Measurements from ENCODE around the gene SYCN. TPM values are rescaled to one million over a fixed set of nuclear protein-coding genes. Genes with fewer than 3 reads are reported as not detected.
"Not testable (repeated sequence)": the region's sequence is repeated elsewhere in the genome, so short reads cannot be mapped to it uniquely, and the experiment has no call there.

SYCN gene
- total RNA-seq, 2 experiments from 2014 or later: not detected

GRCh38 chr19:39246951-39247669 lies 43.0 kb upstream of the SYCN start:
- TF ChIP-seq, protein P1, sequence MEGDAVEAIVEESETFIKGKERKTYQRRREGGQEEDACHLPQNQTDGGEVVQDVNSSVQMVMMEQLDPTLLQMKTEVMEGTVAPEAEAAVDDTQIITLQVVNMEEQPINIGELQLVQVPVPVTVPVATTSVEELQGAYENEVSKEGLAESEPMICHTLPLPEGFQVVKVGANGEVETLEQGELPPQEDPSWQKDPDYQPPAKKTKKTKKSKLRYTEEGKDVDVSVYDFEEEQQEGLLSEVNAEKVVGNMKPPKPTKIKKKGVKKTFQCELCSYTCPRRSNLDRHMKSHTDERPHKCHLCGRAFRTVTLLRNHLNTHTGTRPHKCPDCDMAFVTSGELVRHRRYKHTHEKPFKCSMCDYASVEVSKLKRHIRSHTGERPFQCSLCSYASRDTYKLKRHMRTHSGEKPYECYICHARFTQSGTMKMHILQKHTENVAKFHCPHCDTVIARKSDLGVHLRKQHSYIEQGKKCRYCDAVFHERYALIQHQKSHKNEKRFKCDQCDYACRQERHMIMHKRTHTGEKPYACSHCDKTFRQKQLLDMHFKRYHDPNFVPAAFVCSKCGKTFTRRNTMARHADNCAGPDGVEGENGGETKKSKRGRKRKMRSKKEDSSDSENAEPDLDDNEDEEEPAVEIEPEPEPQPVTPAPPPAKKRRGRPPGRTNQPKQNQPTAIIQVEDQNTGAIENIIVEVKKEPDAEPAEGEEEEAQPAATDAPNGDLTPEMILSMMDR (conservative IDR thresholded peaks at IDR 0.05; ENCODE audit: low read length): no peak
- no peak for TF ChIP-seq EZH2phosphoT487 (IDR thresholded peaks at IDR 0.05; ENCODE audit: borderline replicate concordance, low read depth, low read length)
- no TSS peak for BruUV-seq (replicated peaks)
- H3K27ac ChIP-seq (ENCODE audit: low read depth, low read length, poor library complexity, severe bottlenecking): no peak overlapping the region
- H3K4me1 ChIP-seq (ENCODE audit: insufficient read depth, low read length, poor library complexity, severe bottlenecking): no peaks in the 10 kb centered on the region
- DNase-seq (ENCODE audit: low spot score): no peak
- intact Hi-C loops (cut with micrococcal nuclease; ENCODE audit: unreplicated experiment): no loop called here
- no peaks in the 10 kb centered on the region for H3K9me3 ChIP-seq (ENCODE audit: low read length)
- H3K4me3 ChIP-seq (ENCODE audit: low read depth, low read length, poor library complexity, severe bottlenecking): no peak overlapping the region
- no peaks in the 10 kb centered on the region for H4K20me1 ChIP-seq (ENCODE audit: insufficient read depth, low read length)
- no peak overlapping the region for H2AFZ ChIP-seq (ENCODE audit: low read length)
- ChIA-PET CTCF (ENCODE audit: unreplicated experiment) (interaction anchor here (0.6 kb wide), 1 partner anchor 848 kb away, joined by 4 read pairs; no protein-coding TSS in a partner anchor), POLR2A (no interaction called here)
- H3K4me2 ChIP-seq (ENCODE audit: low read length): no peak overlapping the region
- H3K36me3 ChIP-seq (ENCODE audit: insufficient read depth, low read length): no peaks in the 10 kb centered on the region
- H3K79me2 ChIP-seq (ENCODE audit: insufficient read depth, low read depth, low read length): no peaks in the 10 kb centered on the region
- H3K9me2 ChIP-seq (ENCODE audit: insufficient read depth, low read length): no peaks in the 10 kb centered on the region

GRCh38 chr19:39245166-39245565 lies 41.1 kb upstream of the SYCN start:
- H3K4me2 ChIP-seq (ENCODE audit: low read length); H2AFZ ChIP-seq (ENCODE audit: low read length); H3K9me2 ChIP-seq (ENCODE audit: insufficient read depth, low read length); DNase-seq (ENCODE audit: low spot score); H4K20me1 ChIP-seq (ENCODE audit: insufficient read depth, low read length); H3K27ac ChIP-seq (ENCODE audit: low read depth, low read length, poor library complexity, severe bottlenecking); BruUV-seq (replicated peaks); H3K9me3 ChIP-seq (ENCODE audit: low read length); POLR2A ChIA-PET; H3K36me3 ChIP-seq (ENCODE audit: insufficient read depth, low read length); H3K4me1 ChIP-seq (ENCODE audit: insufficient read depth, low read length, poor library complexity, severe bottlenecking); intact Hi-C loops (cut with micrococcal nuclease; ENCODE audit: unreplicated experiment); H3K79me2 ChIP-seq (ENCODE audit: insufficient read depth, low read depth, low read length); CTCF ChIA-PET (ENCODE audit: unreplicated experiment); H3K4me3 ChIP-seq (ENCODE audit: low read depth, low read length, poor library complexity, severe bottlenecking): not testable (repeated sequence)

DNA sequence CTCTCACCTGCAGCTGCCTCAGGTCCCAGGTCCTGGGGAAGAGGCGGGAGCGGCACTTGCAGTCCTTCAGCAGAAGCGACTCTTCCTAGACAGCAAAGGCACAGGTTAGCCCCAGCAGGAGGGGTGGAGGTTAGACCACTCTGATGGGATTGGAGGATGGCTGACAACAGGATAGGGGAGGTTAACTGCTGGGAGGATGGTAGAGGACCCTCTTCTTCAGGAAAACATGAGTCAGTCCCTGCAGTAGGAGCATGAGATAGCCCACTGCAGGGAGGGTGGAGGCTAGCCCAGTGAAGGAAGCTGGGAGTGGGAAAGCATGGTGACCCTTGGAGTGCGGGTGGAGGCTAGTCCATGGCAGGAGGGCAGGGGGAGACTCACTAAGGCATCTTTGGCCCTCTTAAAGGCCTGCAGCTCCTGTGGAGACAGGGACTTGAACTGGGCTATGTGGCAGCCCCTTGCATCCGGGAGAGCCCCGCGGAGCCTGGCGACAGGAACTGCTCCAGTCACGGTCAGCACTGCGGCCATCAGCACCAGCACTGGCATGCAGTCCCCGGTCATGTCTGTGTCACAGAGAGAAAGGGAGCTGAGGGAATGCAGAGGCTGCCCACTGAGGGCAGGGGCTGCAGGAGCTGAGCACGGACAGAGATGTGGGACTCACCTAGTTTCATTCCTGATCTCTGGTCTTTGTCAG lies 40.5 kb upstream of the SYCN start, which contains the start of gene IFNL3:
TSS of gene IFNL3 (minus strand) at position 597 of the 691 bp plus-strand sequence. CDS start at position 558, 39 bp downstream.
- H3K9me3 ChIP-seq (ENCODE audit: low read length); POLR2A ChIA-PET; H3K27ac ChIP-seq (ENCODE audit: low read depth, low read length, poor library complexity, severe bottlenecking); H3K4me1 ChIP-seq (ENCODE audit: insufficient read depth, low read length, poor library complexity, severe bottlenecking); H3K9me2 ChIP-seq (ENCODE audit: insufficient read depth, low read length); CTCF ChIA-PET (ENCODE audit: unreplicated experiment); DNase-seq (ENCODE audit: low spot score); H3K4me2 ChIP-seq (ENCODE audit: low read length); BruUV-seq (replicated peaks); H3K4me3 ChIP-seq (ENCODE audit: low read depth, low read length, poor library complexity, severe bottlenecking); H2AFZ ChIP-seq (ENCODE audit: low read length); H4K20me1 ChIP-seq (ENCODE audit: insufficient read depth, low read length); H3K36me3 ChIP-seq (ENCODE audit: insufficient read depth, low read length); H3K79me2 ChIP-seq (ENCODE audit: insufficient read depth, low read depth, low read length); intact Hi-C loops (cut with micrococcal nuclease; ENCODE audit: unreplicated experiment): not testable (repeated sequence)

GRCh38 chr19:39243741-39244140 lies 39.7 kb upstream of the SYCN start:
- H4K20me1 ChIP-seq (ENCODE audit: insufficient read depth, low read length); H3K79me2 ChIP-seq (ENCODE audit: insufficient read depth, low read depth, low read length); DNase-seq (ENCODE audit: low spot score); H3K9me3 ChIP-seq (ENCODE audit: low read length); H3K4me2 ChIP-seq (ENCODE audit: low read length); CTCF ChIA-PET (ENCODE audit: unreplicated experiment); intact Hi-C loops (cut with micrococcal nuclease; ENCODE audit: unreplicated experiment); H3K4me1 ChIP-seq (ENCODE audit: insufficient read depth, low read length, poor library complexity, severe bottlenecking); POLR2A ChIA-PET; H3K36me3 ChIP-seq (ENCODE audit: insufficient read depth, low read length); H3K9me2 ChIP-seq (ENCODE audit: insufficient read depth, low read length); H2AFZ ChIP-seq (ENCODE audit: low read length); H3K4me3 ChIP-seq (ENCODE audit: low read depth, low read length, poor library complexity, severe bottlenecking); BruUV-seq (replicated peaks); H3K27ac ChIP-seq (ENCODE audit: low read depth, low read length, poor library complexity, severe bottlenecking): not testable (repeated sequence)

Measured in OCI-LY7 (cell line).